RWPE2 (cell line): ENCODE results near the gene WWOX.

Experiments
- ATAC-seq: fragments of 200-7000 bp; cut with Tn5 transposase; 3 replicates; pipeline ENCODE4 v1.9.1; 2021; ENCODE audit warnings: low read depth
- DNase-seq: peaks from one replicate; pipeline ENCODE4 v3.0.0-alpha.2; 2020; ENCODE audit warnings: low spot score
- H3K27ac ChIP-seq: fragments of 450-650 bp; 2 replicates; pipeline ENCODE4 v1.5.1; 2017; ENCODE audit warnings: mild to moderate bottlenecking; ENCODE audit not compliant: poor library complexity, severe bottlenecking
- H3K27me3 ChIP-seq: fragments of 250-450 bp; sonication (Bioruptor Pico); 2 replicates; pipeline ENCODE4 v1.5.1; 2021; ENCODE audit warnings: mild to moderate bottlenecking, moderate library complexity; ENCODE audit not compliant: insufficient read depth, poor library complexity, severe bottlenecking
- H3K36me3 ChIP-seq: fragments of 250-450 bp; sonication (Bioruptor Pico); 2 replicates; pipeline ENCODE4 v1.5.1; 2020; ENCODE audit warnings: low read depth, mild to moderate bottlenecking, moderate library complexity
- H3K4me1 ChIP-seq: fragments of 250-450 bp; sonication (Bioruptor Pico); 2 replicates; pipeline ENCODE4 v1.5.1; 2021; ENCODE audit warnings: mild to moderate bottlenecking, moderate library complexity; ENCODE audit not compliant: insufficient read depth, poor library complexity, severe bottlenecking
- H3K4me3 ChIP-seq: fragments of 250-450 bp; sonication (Bioruptor Pico); 2 replicates; pipeline ENCODE4 v1.5.1; 2021; ENCODE audit warnings: mild to moderate bottlenecking, moderate library complexity; ENCODE audit not compliant: severe bottlenecking
- H3K9me3 ChIP-seq: fragments of 250-450 bp; sonication (Bioruptor Pico); 2 replicates; pipeline ENCODE4 v1.5.1; 2021; ENCODE audit warnings: mild to moderate bottlenecking, moderate library complexity; ENCODE audit not compliant: severe bottlenecking
- CTCF ChIP-seq: fragments of 450-650 bp; IDR thresholded peaks from one replicate; pipeline ENCODE4 v1.5.1; 2017; ENCODE audit warnings: mild to moderate bottlenecking, moderate library complexity; ENCODE audit not compliant: poor library complexity, severe bottlenecking

Gene WWOX

GRCh38 chr16:78465730-78466129 lies 366.3 kb downstream of the WWOX start:
- no peaks in the 10 kb centered on the region for H3K9me3 ChIP-seq
- H3K4me3 ChIP-seq: no peak overlapping the region
- H3K36me3 ChIP-seq: no peaks in the 10 kb centered on the region
- H3K27me3 ChIP-seq: no peaks in the 10 kb centered on the region
- ATAC-seq (no peak), DNase-seq (no peak)
- H3K27ac ChIP-seq: no peak overlapping the region
- no peaks in the 10 kb centered on the region for H3K4me1 ChIP-seq
- no peak for TF ChIP-seq CTCF

GRCh38 chr16:78469787-78470186 lies 370.3 kb downstream of the WWOX start:
- Histone ChIP-seq H3K36me3 (no peaks in the 10 kb centered on the region), H3K27ac (no peak overlapping the region), H3K4me1 (no peaks in the 10 kb centered on the region), H3K9me3 (no peaks in the 10 kb centered on the region), H3K27me3 (no peaks in the 10 kb centered on the region), H3K4me3 (no peak overlapping the region)
- ATAC-seq (no peak), DNase-seq (no peak)
- no peak for TF ChIP-seq CTCF

GRCh38 chr16:78473031-78473699 lies 373.7 kb downstream of the WWOX start:
- no peak for TF ChIP-seq CTCF
- H3K27ac ChIP-seq: no peak overlapping the region

GRCh38 chr16:78474762-78475161 lies 375.3 kb downstream of the WWOX start:
- no peak for DNase-seq

More at GRCh38 chr16:78473031-78473699, 373.7 kb downstream of the WWOX start:
- Histone ChIP-seq H3K4me3 (no peak overlapping the region), H3K36me3 (no peaks in the 10 kb centered on the region), H3K9me3 (no peaks in the 10 kb centered on the region), H3K4me1 (no peaks in the 10 kb centered on the region), H3K27me3 (no peaks in the 10 kb centered on the region)
- no peak for DNase-seq
- ATAC-seq: no peak

More at GRCh38 chr16:78474762-78475161, 375.3 kb downstream of the WWOX start:
- H3K4me1 ChIP-seq: no peaks in the 10 kb centered on the region
- TF ChIP-seq CTCF: no peak
- no peaks in the 10 kb centered on the region for H3K36me3 ChIP-seq
- H3K4me3 ChIP-seq: no peak overlapping the region
- ATAC-seq: no peak
- H3K9me3 ChIP-seq: no peaks in the 10 kb centered on the region
- no peak overlapping the region for H3K27ac ChIP-seq
- H3K27me3 ChIP-seq: no peaks in the 10 kb centered on the region
